ENCODE data around the gene NDC80. TPM values are rescaled to one million over a fixed set of nuclear protein-coding genes. Genes with fewer than 3 reads are reported as not detected.

Gene NDC80
- total RNA-seq, 6 experiments from 2014 or later = 0.34 to 1.6 (median 0.55) TPM; not detected in 1

GRCh38 chr18:2654928-2655177 is 83.5 kb downstream of the NDC80 start:
- Histone ChIP-seq H3K36me3 (no peaks in the 10 kb centered on the region), H3K27me3 (no peaks in the 10 kb centered on the region), H3K27ac (peak overlapping the region; percentile 95 to 96 (median 95)), H3K4me1 (peaks cover 0 to 19% (median 8%) of the 10 kb centered on the region in 4 donors), H3K4me3 (peak overlapping the region; percentile 68 to 88 (median 73)), H3K9me3 (no peaks in the 10 kb centered on the region)
- DNase-seq (peak in 2 of 3 donors; percentile 78 to 80), ATAC-seq (peak; percentile 12 to 30 (median 22))
- TF ChIP-seq POLR2A (IDR thresholded peaks at IDR 0.05) (no peak), CTCF (IDR thresholded peaks at IDR 0.05) (no peak)
- intact Hi-C loops (cut with DNase I) = no loop called here
- WGBS (ENCODE audit: insufficient coverage, low coverage, low lambda C conversion rate, missing lambda C conversion rate) = 2% methylated on average over 7 of the region's 22 CpGs

- DNase-seq (peak; percentile 95 to 97 (median 95)), ATAC-seq (peak; percentile 80 to 92 (median 88))
- H3K27me3 ChIP-seq = no peaks in the 10 kb centered on the region
- no peaks in the 10 kb centered on the region for H3K36me3 ChIP-seq
- H3K27ac ChIP-seq = peak within 1 kb of the TSS; percentile 95 to 96 (median 95)
- H3K9me3 ChIP-seq = no peaks in the 10 kb centered on the region
- H3K4me3 ChIP-seq = peak within 1 kb of the TSS; percentile 68 to 88 (median 73)
- peaks cover 0 to 19% (median 8%) of the 10 kb centered on the region in 4 donors for H3K4me1 ChIP-seq
- WGBS (ENCODE audit: insufficient coverage, low coverage, low lambda C conversion rate, missing lambda C conversion rate) = 0% methylated on average over 17 of the region's 100 CpGs
- intact Hi-C loops (cut with DNase I) = no loop called here
- no peak for TF ChIP-seq CTCF (IDR thresholded peaks at IDR 0.05)
- TF ChIP-seq POLR2A (IDR thresholded peaks at IDR 0.05) = peak; percentile 97
Measured at GRCh38 chr18:2655178-2655953, 84.0 kb downstream of the NDC80 start, which contains the start of gene SMCHD1. Gene SMCHD1 (plus strand): TSS chr18:2655726. CDS start chr18:2656076, 350 bp downstream.

DNA sequence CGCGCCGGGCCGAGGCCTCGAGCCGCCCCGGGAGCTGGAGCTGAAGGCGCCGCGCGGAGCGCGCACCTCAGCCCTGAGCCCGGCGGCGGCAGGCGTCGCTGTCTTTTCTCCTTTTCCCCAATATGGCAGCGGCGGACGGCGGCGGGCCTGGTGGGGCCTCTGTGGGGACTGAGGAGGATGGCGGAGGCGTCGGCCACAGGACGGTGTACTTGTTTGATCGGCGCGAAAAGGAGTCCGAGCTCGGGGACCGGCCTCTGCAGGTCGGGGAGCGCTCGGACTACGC is 84.5 kb downstream of the NDC80 start:
- Histone ChIP-seq H3K36me3 (no peaks in the 10 kb centered on the region), H3K4me3 (peak overlapping the region; percentile 68 to 88 (median 73)), H3K4me1 (peaks cover 0 to 19% (median 8%) of the 10 kb centered on the region in 4 donors), H3K27me3 (no peaks in the 10 kb centered on the region), H3K27ac (peak overlapping the region; percentile 95 to 96 (median 95)), H3K9me3 (no peaks in the 10 kb centered on the region)
- WGBS (ENCODE audit: insufficient coverage, low coverage, low lambda C conversion rate, missing lambda C conversion rate) = 0% methylated on average over 11 of the region's 37 CpGs
- TF ChIP-seq POLR2A (IDR thresholded peaks at IDR 0.05) (no peak), CTCF (IDR thresholded peaks at IDR 0.05) (no peak)
- intact Hi-C loops (cut with DNase I) = no loop called here
- DNase-seq (no peak), ATAC-seq (no peak)

GRCh38 chr18:2656237-2656980 is 85.1 kb downstream of the NDC80 start:
- peak; percentile 45 to 65 (median 56) for ATAC-seq
- 1% methylated on average over 22 of the region's 49 CpGs for WGBS (ENCODE audit: insufficient coverage, low coverage, low lambda C conversion rate, missing lambda C conversion rate)
- peak; percentile 72 to 82 (median 75) for DNase-seq
- TF ChIP-seq POLR2A (IDR thresholded peaks at IDR 0.05) (no peak), CTCF (IDR thresholded peaks at IDR 0.05) (no peak)
- intact Hi-C loops (cut with DNase I) = no loop called here
- H3K27me3 ChIP-seq = no peaks in the 10 kb centered on the region
- peaks cover 0 to 19% (median 8%) of the 10 kb centered on the region in 4 donors for H3K4me1 ChIP-seq
- H3K27ac ChIP-seq = peak overlapping the region; percentile 95 to 96 (median 95)
- peak overlapping the region; percentile 68 to 88 (median 73) for H3K4me3 ChIP-seq
- no peaks in the 10 kb centered on the region for H3K36me3 ChIP-seq
- no peaks in the 10 kb centered on the region for H3K9me3 ChIP-seq

Data from right lobe of liver (tissue), 6 donors.